ENCODE data around the gene C4orf50. TPM values are rescaled to one million over a fixed set of nuclear protein-coding genes. Genes with fewer than 3 reads are reported as not detected.

Gene C4orf50
- total RNA-seq, 1 experiment from 2014 or later, result 0.17 TPM

GRCh38 chr4:5933116-5933515 lies 85.1 kb downstream of the C4orf50 start:
- H3K79me1 ChIP-seq (ENCODE audit: insufficient read depth, low read depth, low read length, poor library complexity, severe bottlenecking), result no peaks in the 10 kb centered on the region
- Mint-ChIP-seq H3K27me3 (ENCODE audit: low read depth) (peaks cover 40% of the 10 kb centered on the region), H3K36me3 (ENCODE audit: insufficient read depth in 1 of 3, low read depth in 3 of 3) (no peaks in the 10 kb centered on the region), H3K9me3 (no peaks in the 10 kb centered on the region), H3K4me1 (peaks cover 9 to 15% of the 10 kb centered on the region in 2 experiments), H3K27ac (no peak overlapping the region; a peak in 1 of 7 replicates), H3K4me3 (no peak overlapping the region)
- no peak overlapping the region for H3K9ac ChIP-seq (ENCODE audit: extremely low read depth, insufficient read length, low read length)
- H3K4me1 ChIP-seq (ENCODE audit: insufficient read depth, low read length), result peaks cover 3% of the 10 kb centered on the region; the same call in 1 of the 2 replicates
- no peak overlapping the region for H2AFZ ChIP-seq (ENCODE audit: low read length)
- no peak overlapping the region for H4K91ac ChIP-seq (ENCODE audit: insufficient read length, low read depth, low read length)
- no peak overlapping the region for H2BK15ac ChIP-seq (ENCODE audit: low read depth, low read length)
- H3K14ac ChIP-seq (ENCODE audit: insufficient read depth, low read length), result no peak overlapping the region; the same call in 1 of the 2 replicates
- WGBS (ENCODE audit: extremely low coverage, insufficient read length, low lambda C conversion rate), result no CpG with 5 or more reads among the region's 4 CpGs
- H3K23me2 ChIP-seq (ENCODE audit: insufficient read length, low read depth, low read length, poor library complexity, severe bottlenecking), result no peaks in the 10 kb centered on the region
- H3K9me3 ChIP-seq (ENCODE audit: control insufficient read depth, low read depth, low read length), result no peaks in the 10 kb centered on the region
- no peak overlapping the region for H3T11ph ChIP-seq (ENCODE audit: low read length)
- H3K27ac ChIP-seq (ENCODE audit: insufficient read length, low read depth, low read length), result no peak overlapping the region
- no peak overlapping the region for H4K8ac ChIP-seq (replicated peaks; ENCODE audit: insufficient read length, low read depth, low read length)
- H3K56ac ChIP-seq (ENCODE audit: insufficient read length, low read depth, low read length), result no peak overlapping the region
- no peak overlapping the region for H3K18ac ChIP-seq (ENCODE audit: insufficient read length, low read depth, low read length)
- H3K27me3 ChIP-seq (ENCODE audit: insufficient read depth, low read length), result no peaks in the 10 kb centered on the region
- no peak overlapping the region for H2BK120ac ChIP-seq (ENCODE audit: low read depth, low read length, poor library complexity, severe bottlenecking)
- H4K5ac ChIP-seq (ENCODE audit: insufficient read length, low read depth, low read length), result no peak overlapping the region
- no peak overlapping the region for H3K23ac ChIP-seq (ENCODE audit: insufficient read length, low read depth, low read length)
- no peak overlapping the region for H2BK20ac ChIP-seq (ENCODE audit: low read depth, low read length, poor library complexity, severe bottlenecking)
- H3K79me2 ChIP-seq (ENCODE audit: insufficient read depth, low read length), result no peaks in the 10 kb centered on the region
- no peak for DNase-seq
- no peak overlapping the region for H3K4ac ChIP-seq (ENCODE audit: low read depth, low read length)
- no peak overlapping the region for H2BK5ac ChIP-seq (ENCODE audit: insufficient read length, low read length)
- no peak for TF ChIP-seq CTCF (conservative IDR thresholded peaks at IDR 0.05)
- H4K20me1 ChIP-seq (ENCODE audit: control insufficient read depth, insufficient read depth, insufficient read length), result no peaks in the 10 kb centered on the region
- H2AK5ac ChIP-seq (ENCODE audit: insufficient read length, low read length), result no peak overlapping the region
- no peak overlapping the region for H2BK12ac ChIP-seq (ENCODE audit: insufficient read length, low read depth, low read length)
- H3K4me2 ChIP-seq (ENCODE audit: insufficient read depth, insufficient read length, low read length), result no peak overlapping the region

Data from H9 (cell line).